Adrenal gland (tissue), 12 donors: ENCODE measurements around the gene PHF24. TPM values are rescaled to one million over a fixed set of nuclear protein-coding genes. Genes with fewer than 3 reads are reported as not detected.

Experiments used
- DNase-seq, 7 donors: peaks; one replicate each; pipeline ENCODE4 v3.0.0-alpha.2; 2019 to 2020
- H3K27ac ChIP-seq, 5 donors: fragments of 200-600 bp; sonication (generic) in 4 of 5; 1 replicate in 3 of 5; 2 replicates in 2 of 5; pipeline versions ENCODE4 v1.5.1 to v1.8.0; 2016 to 2020; ENCODE audit warnings: mild to moderate bottlenecking in 1 of 5
- H3K27me3 ChIP-seq: fragments of 200-600 bp; 2 replicates; pipeline ENCODE4 v1.8.0; 2021
- H3K36me3 ChIP-seq, 2 donors: fragments of 200-600 bp; replicated peaks in 1 of 2; 1 replicate in 1 of 2; 2 replicates in 1 of 2; pipeline versions ENCODE4 v1.5.1 to v1.8.0; 2018 to 2022
- H3K4me1 ChIP-seq, 2 donors: fragments of 200-600 bp; replicated peaks in 1 of 2; 1 replicate in 1 of 2; 2 replicates in 1 of 2; pipeline versions ENCODE4 v1.5.1 to v1.8.0; 2018 to 2021
- H3K4me3 ChIP-seq, 4 donors: fragments of 200-600 bp; sonication (generic) in 3 of 4; one replicate each; pipeline ENCODE4 v1.5.1; 2016 to 2018
- H3K9me3 ChIP-seq, 3 donors: fragments of 200-600 bp; sonication (generic) in 1 of 3; replicated peaks in 1 of 3; 1 replicate in 2 of 3; 2 replicates in 1 of 3; pipeline versions ENCODE4 v1.5.1 to v1.8.0; 2016 to 2021
- POLR2A ChIP-seq, 2 donors: fragments of 450-650 bp; IDR thresholded peaks; one replicate each; pipeline ENCODE4 v1.6.1; 2017; ENCODE audit warnings: antibody characterized with exemption in 2 of 2, mild to moderate bottlenecking in 2 of 2, moderate library complexity in 1 of 2
- WGBS, 4 donors: extraction: QIAGEN DNeasy Blood & Tissue Kit in 2 of 4; methylation state at CpG; one replicate each; pipeline versions ENCODE4 v1.1.5 to v1.1.7; 2013 to 2017; 5-methylcytosine and 5-hydroxymethylcytosine counted together
- intact Hi-C, 2 donors: fragments of 100-400 bp; cut with DNase I; formaldehyde crosslinking; loops; one replicate each; pipeline versions ENCODE4 v1.14.1 to v1.15.0; 2022 to 2023
- polyA plus RNA-seq, 3 donors: library from polyadenylated mRNA; stranded (reverse); fragments of 200-250 nt in 2 of 3; fragments of 350-450 nt in 1 of 3; fragmentation: Illumina TruSeq in 1 of 3; extraction: RNeasy Lipid Tissue Mini Kit (QIAGEN cat#74804) in 1 of 3; gene quantifications; one replicate each; pipeline ENCODE4 v1.2.3, GENCODE V29; 2013 to 2014
- total RNA-seq, 9 donors: library from RNA; depleted of rRNA in 4 of 9; stranded (reverse); fragments of >200 nt in 4 of 9; fragments of 120-200 nt in 1 of 9; fragmentation: NEBNext Ultra II Directional in 1 of 9; extraction: Animal tissue kit (Norgen Biotek cat#: 25700) in 1 of 9; gene quantifications; one replicate each; pipeline versions ENCODE4 v1.1.0 to v1.2.4, GENCODE V29; 2013 to 2023
- TF ChIP-seq, protein P1 (sequence below), 6 experiments: fragments of 450-650 bp in 4 of 6; fragments of 200-600 bp in 2 of 6; sonication (generic) in 1 of 6; IDR thresholded peaks; 1 replicate in 5 of 6; 2 replicates in 1 of 6; pipeline versions ENCODE4 v1.5.1 to v1.8.0; 2016 to 2021; ENCODE audit warnings: antibody characterized with exemption in 6 of 6, mild to moderate bottlenecking in 2 of 6, moderate library complexity in 1 of 6
- donor health status: healthy with polysubstance abuse.
- donor health status: Bipolar disorder and iron deficiency.
- donor health status: DM: yes; HTN: yes; CAD: no.
- donor health status: DM: no; HTN: no; CAD: no.
- donor health status: DM: no; HTN: no; CAD: no.
- donor health status: DM: yes; HTN: yes; CAD: no.

PHF24 gene
- total and polyA plus RNA-seq, 12 donors, result 0.09 to 1.7 (median 0.16) TPM; not detected in 1

DNA sequence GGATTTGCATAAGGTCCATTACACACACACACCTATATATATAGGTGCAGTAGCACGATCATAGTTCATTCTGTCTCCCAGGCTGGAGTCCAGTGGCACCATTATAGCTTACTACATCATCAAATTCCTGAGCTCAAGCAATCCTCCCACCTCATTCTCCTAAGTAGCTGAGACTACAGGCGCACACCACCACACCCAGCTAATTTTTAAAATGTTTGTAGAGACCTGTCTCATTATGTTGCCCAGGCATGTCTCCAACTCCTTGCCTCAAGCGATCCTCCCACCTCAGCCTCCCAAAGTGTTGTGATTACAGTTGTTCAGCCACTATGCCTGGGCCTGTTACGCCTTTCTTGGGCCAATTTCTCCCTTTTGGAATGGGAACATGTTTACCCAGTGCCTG, 71.2 kb downstream of the PHF24 start:
- TF ChIP-seq POLR2A (IDR thresholded peaks at IDR 0.05), result no peak
- TF ChIP-seq, protein P1, sequence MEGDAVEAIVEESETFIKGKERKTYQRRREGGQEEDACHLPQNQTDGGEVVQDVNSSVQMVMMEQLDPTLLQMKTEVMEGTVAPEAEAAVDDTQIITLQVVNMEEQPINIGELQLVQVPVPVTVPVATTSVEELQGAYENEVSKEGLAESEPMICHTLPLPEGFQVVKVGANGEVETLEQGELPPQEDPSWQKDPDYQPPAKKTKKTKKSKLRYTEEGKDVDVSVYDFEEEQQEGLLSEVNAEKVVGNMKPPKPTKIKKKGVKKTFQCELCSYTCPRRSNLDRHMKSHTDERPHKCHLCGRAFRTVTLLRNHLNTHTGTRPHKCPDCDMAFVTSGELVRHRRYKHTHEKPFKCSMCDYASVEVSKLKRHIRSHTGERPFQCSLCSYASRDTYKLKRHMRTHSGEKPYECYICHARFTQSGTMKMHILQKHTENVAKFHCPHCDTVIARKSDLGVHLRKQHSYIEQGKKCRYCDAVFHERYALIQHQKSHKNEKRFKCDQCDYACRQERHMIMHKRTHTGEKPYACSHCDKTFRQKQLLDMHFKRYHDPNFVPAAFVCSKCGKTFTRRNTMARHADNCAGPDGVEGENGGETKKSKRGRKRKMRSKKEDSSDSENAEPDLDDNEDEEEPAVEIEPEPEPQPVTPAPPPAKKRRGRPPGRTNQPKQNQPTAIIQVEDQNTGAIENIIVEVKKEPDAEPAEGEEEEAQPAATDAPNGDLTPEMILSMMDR (IDR thresholded peaks at IDR 0.05), result no peak
- WGBS, 4 donors, result 75 to 98% (median 87%) methylated on average over 3 to 4 of the region's 4 CpGs
- Histone ChIP-seq H3K27me3 (no peaks in the 10 kb centered on the region), H3K4me3 (no peak overlapping the region), H3K36me3 (peaks cover 0 to 6% of the 10 kb centered on the region in 2 donors), H3K9me3 (no peaks in the 10 kb centered on the region), H3K4me1 (peaks cover 12 to 18% of the 10 kb centered on the region in 2 donors), H3K27ac (no peak overlapping the region)
- intact Hi-C loops, result no loop called here
- DNase-seq, result no peak

DNA sequence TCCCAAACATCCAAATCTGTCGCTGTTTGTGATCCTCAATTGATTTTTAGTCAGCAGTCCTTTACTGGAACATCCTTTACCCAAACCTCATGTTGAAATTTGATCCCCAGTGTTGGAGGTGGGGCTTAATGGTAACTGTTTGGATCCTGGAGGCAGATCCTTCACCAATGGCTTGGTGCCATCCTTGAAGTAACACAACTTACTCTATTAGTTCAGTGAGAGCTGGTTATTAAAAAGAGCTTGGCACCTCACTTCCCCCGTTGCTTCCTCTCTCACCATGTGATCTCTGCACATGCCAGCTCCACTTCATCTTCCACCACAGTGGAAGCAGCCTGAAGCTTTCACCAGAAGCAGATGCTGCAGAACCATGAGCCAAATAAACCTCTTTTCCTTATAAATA, 71.8 kb downstream of the PHF24 start:
- no peak overlapping the region for H3K27ac ChIP-seq
- intact Hi-C loops, result no loop called here
- WGBS, 4 donors, result 82 to 90% (median 85%) methylated on average over 2 of the region's 2 CpGs

More for the DNA sequence above, 71.8 kb downstream of the PHF24 start:
- H3K9me3 ChIP-seq, result no peaks in the 10 kb centered on the region
- TF ChIP-seq, protein P1 (IDR thresholded peaks at IDR 0.05), result no peak
- TF ChIP-seq POLR2A (IDR thresholded peaks at IDR 0.05), result no peak
- H3K36me3 ChIP-seq, result peaks cover 0 to 6% of the 10 kb centered on the region in 2 donors
- H3K4me3 ChIP-seq, result no peak overlapping the region
- peaks cover 12 to 18% of the 10 kb centered on the region in 2 donors for H3K4me1 ChIP-seq
- H3K27me3 ChIP-seq, result no peaks in the 10 kb centered on the region
- DNase-seq, result no peak

Other genes with a start within 250 kb of the PHF24 start
- 100 to 1,000 TPM in 1 of 9 donors, 10 to 100 TPM in 7, 1 to 10 TPM in 1; 2.2 to 295 (median 31.6) TPM for gene CCL21, start 248.1 kb upstream of the PHF24 start, total RNA-seq
- 100 to 1,000 TPM in 1 of 3 donors, 10 to 100 TPM in 2; 32.3 to 152 (median 33.7) TPM for gene CCL21, start 248.1 kb upstream of the PHF24 start, polyA plus RNA-seq
- gene DNAJB5, start 31.5 kb downstream of the PHF24 start, total RNA-seq, result 10 to 100 TPM in 7 of 9 donors, 1 to 10 TPM in 2; 6.2 to 22.4 (median 13.3) TPM
- gene DNAJB5, start 31.5 kb downstream of the PHF24 start, polyA plus RNA-seq, result 10 to 100 TPM; 13.4 to 19.8 (median 16.6) TPM
- 100 to 1,000 TPM; 193 to 555 (median 253) TPM for gene VCP, start 114.3 kb downstream of the PHF24 start, total RNA-seq
- gene VCP, start 114.3 kb downstream of the PHF24 start, polyA plus RNA-seq, result 100 to 1,000 TPM in 1 of 3 donors, 10 to 100 TPM in 2; 65.1 to 393 (median 73.9) TPM
- 10 to 100 TPM in 7 of 9 donors, 1 to 10 TPM in 2; 7.6 to 28.2 (median 12.6) TPM for gene FANCG, start 121.7 kb downstream of the PHF24 start, total RNA-seq
- 10 to 100 TPM in 2 of 3 donors, 1 to 10 TPM in 1; 5.5 to 31.2 (median 26.5) TPM for gene FANCG, start 121.7 kb downstream of the PHF24 start, polyA plus RNA-seq
- gene PIGO, start 138.3 kb downstream of the PHF24 start, total RNA-seq, result 10 to 100 TPM; 19.7 to 37.4 (median 32.1) TPM
- 10 to 100 TPM; 24.4 to 28.4 (median 24.9) TPM for gene PIGO, start 138.3 kb downstream of the PHF24 start, polyA plus RNA-seq
- 100 to 1,000 TPM; 132 to 186 (median 146) TPM for gene STOML2, start 144.8 kb downstream of the PHF24 start, total RNA-seq
- gene STOML2, start 144.8 kb downstream of the PHF24 start, polyA plus RNA-seq, result 100 to 1,000 TPM in 1 of 3 donors, 10 to 100 TPM in 2; 47.9 to 105 (median 69.2) TPM
- gene ATOSB, start 157.6 kb downstream of the PHF24 start, total RNA-seq, result 10 to 100 TPM; 12.1 to 20.4 (median 16.9) TPM
- 10 to 100 TPM; 18.3 to 51.2 (median 25.3) TPM for gene ATOSB, start 157.6 kb downstream of the PHF24 start, polyA plus RNA-seq
- gene UNC13B, start 203.7 kb downstream of the PHF24 start, total RNA-seq, result 10 to 100 TPM; 18.7 to 42.2 (median 34.3) TPM
- gene UNC13B, start 203.7 kb downstream of the PHF24 start, polyA plus RNA-seq, result 10 to 100 TPM; 11.1 to 31.3 (median 13.3) TPM